HUDEP-2 (cell line): ENCODE measurements around the gene ASL.
"Not testable (repeated sequence)": the region's sequence is repeated elsewhere in the genome, so short reads cannot be mapped to it uniquely, and the experiment has no call there.

Experiments used
- DNase-seq, 76 experiments: peaks; one replicate each; lab custom pipeline; 2025; ENCODE audit not compliant: unreplicated experiment in 76 of 76; lab: John Stamatoyannopoulos, UW

Gene ASL

GRCh38 chr7:66075590-66076461 lies at the start of gene ASL:
Gene ASL, plus strand, starts transcription at chr7:66075819. Its CDS starts 263 bp downstream, at chr7:66076082.
- peak in 75 of 76 experiments; percentile 10 to 94 (median 85) for DNase-seq

GRCh38 chr7:66028342-66028741 lies 47.3 kb upstream of the ASL start:
- DNase-seq = not testable (repeated sequence)

- DNase-seq = no peak
Measured at GRCh38 chr7:66033471-66034385, 41.9 kb upstream of the ASL start.

GRCh38 chr7:66034436-66035010 lies 41.1 kb upstream of the ASL start:
- not testable (repeated sequence) for DNase-seq

- no peak for DNase-seq
Measured at GRCh38 chr7:66036382-66036781, 39.2 kb upstream of the ASL start.

DNA sequence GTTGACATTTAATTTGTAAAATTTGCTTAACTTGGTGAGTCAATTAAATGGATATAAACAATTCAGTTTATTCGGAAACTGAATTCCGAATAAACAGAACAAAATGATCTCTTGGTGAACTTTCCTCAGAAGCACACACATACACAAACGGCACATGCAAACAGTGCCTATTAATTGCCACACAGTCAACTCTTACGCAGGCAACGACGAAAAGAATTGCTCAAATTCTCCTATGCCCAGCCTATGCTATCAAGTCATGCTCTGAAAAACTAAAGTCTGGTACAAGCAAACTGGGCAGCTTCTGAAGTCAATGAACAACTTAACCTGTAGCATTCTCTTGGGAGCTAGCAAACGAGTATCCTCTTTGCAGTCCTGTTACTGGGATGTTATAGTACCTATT lies 38.8 kb upstream of the ASL start:
- DNase-seq = no peak

- no peak for DNase-seq
Measured at GRCh38 chr7:66039094-66039670, 36.4 kb upstream of the ASL start.

DNA sequence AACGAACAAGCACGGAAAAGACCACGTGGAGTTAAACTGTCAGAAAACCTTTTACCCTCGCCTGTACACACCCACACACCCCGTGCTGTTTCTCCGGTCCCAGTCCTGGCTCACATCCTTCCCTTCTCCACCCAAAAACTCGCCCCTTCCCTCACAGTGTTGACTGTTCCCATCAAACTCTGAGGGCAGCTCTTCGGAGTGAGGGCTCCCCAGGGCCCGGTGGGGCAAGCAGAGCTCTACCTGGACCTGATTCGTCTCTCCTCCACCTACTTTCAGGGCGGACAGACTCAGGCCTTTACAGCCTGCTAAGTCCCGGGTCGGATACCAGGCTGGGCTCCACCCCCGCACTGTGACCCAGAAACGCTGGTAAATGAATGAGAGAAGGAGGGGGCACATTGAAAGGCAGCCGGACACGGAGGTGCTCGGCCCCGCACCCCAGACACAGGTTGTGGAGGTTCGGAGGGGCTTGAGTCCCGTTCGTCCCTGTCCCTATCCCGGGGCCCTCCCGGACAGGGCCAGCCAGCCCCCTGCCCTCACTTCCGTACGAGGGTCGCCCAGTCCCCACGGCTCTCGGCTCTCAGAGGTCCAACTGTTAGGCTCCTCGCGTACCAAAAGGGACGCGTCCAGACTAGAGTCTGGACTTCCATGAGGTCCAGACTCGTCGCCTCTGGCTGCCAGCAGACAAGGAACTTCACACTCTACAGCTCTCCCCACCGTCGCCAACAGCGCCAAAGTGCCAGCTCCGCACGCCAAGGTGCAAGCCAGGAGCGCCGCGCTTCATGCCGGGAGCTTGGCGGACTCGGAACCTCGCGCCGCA lies 31.7 kb upstream of the ASL start:
- peak in 3 of 76 experiments; percentile 1 to 11 (median 3) for DNase-seq

DNA sequence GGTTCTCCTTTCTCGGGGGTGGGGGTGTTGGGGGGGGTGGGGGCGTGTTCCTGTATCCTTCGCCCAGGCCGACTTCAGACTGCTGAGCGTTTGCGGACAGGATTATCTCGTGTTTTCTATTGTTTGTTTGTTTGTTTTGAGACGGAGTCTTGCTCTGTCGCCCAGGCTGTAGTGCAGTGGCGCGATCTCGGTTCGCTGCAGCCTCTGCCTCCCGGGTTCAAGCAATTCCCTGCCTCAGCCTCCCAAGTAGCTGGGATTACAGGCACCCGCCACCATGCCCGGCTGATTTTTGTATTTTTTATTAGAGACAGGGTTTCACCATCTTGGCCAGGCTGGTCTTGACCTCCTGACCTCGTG lies 31.1 kb upstream of the ASL start:
- DNase-seq = not testable (repeated sequence)

- no peak for DNase-seq
Measured at GRCh38 chr7:66047426-66047825, 28.2 kb upstream of the ASL start.

DNA sequence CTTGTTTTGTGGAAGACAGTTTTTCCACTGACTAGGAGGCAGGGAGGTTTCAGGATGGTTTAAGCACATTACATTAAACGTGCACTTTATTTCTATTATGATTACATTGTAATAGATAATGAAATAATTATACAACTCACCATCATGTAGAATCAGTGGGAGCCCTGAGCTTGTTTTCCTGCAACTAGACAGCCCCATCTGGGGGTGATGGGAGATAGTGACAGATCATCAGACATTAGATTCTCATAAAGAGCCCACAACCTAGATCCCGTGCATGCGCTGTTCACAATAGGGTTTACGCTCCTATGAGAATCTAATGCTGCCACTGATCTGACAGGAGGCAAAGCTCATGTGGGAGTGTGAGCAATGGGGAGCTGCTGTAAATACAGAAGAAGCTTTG lies 25.7 kb upstream of the ASL start:
- DNase-seq = not testable (repeated sequence)

DNA sequence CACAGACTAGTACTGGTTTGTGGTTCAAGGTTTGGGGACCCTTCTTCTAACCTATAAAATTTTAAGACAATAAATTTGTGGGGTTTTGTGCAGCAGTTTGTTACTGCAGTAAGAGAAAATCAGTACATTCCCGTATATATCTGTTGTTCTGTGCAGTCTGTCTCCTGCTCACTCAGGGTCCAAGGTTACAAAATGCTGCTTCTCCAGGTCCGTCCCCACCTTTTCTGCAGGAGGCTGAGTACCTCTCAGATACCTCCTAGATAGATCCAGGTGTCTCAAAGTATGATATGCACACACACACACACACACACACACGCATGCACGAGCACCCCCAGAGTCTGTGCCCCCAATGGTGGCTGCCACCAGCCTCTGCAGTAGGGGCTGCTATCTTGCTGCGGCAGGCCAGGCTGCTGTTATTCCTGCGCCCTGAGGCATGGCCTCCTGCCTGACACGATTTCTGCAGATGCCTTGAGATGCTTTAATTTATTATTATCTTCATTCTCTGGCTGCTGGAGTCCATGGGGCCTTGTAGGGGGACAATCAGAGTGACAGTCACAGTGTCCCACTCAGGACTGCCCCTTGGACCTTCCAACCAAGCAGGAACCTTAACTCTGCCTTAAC lies 25.2 kb upstream of the ASL start:
- no peak for DNase-seq

GRCh38 chr7:66050990-66051448 lies 24.6 kb upstream of the ASL start:
- no peak for DNase-seq

- DNase-seq = no peak
Measured at GRCh38 chr7:66052447-66052846, 23.2 kb upstream of the ASL start.

- no peak for DNase-seq
Measured at GRCh38 chr7:66054063-66054462, 21.6 kb upstream of the ASL start.

- DNase-seq = no peak
Measured at GRCh38 chr7:66055321-66055956, 20.2 kb upstream of the ASL start.

DNA sequence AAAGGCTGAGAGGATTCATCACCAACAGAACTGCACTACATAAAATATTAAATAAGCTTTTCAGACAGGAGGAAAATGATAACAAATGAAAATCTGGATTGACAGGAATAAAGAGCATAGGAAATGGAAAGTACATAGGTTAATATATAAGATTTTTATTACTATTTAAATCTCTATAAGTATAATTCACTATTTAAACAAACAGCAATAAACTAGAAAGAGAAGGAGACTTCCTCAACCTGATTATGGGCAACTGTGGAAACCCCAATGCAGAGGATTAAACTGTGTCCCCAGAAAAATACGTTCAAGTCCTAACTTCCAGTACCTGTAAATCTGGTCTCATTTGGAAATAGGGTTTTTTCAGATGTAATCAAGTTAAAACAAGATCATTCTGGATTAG lies 14.8 kb upstream of the ASL start:
- DNase-seq = no peak

GRCh38 chr7:66069732-66070131 lies 5.9 kb upstream of the ASL start:
- DNase-seq = no peak

- DNase-seq = peak in 1 of 76 experiments; percentile 0
Measured at GRCh38 chr7:66070222-66070621, 5.4 kb upstream of the ASL start.
